ENCODE data around the gene TMEM14A. TPM values are rescaled to one million over a fixed set of nuclear protein-coding genes. Genes with fewer than 3 reads are reported as not detected.

TMEM14A gene
- total and polyA plus RNA-seq, 2 of the 8 experiments (the other 6 are each of a cell fraction or from before 2014, with no cell fraction given) = 11.1 to 11.2 TPM

DNA sequence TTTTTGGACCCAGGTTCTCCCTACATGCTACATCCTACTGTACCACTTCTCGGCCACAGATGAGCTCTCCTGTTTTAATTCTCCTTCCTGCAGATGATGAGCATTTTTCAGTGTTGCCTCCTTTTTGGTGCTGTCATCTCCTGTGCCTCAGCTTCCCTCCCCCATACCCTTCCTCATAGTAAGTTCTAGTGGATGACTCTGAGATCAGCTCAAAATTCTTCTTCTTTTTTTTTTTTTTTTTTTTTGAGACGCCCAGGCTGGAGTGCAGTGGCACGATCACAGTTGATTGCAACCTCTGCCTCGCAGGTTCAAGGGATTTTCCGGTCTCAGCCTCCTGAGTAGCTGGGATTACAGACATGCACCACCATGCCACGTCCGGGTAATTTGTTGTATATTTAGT, 3.8 kb downstream of the TMEM14A start:
- FAIRE-seq = no peak
- Histone ChIP-seq H3K4ac (replicated peaks; ENCODE audit: insufficient read length, low read depth, low read length) (no peak overlapping the region), H3K27me3 (replicated peaks in 1 of 4; ENCODE audit: control insufficient read depth in 3 of 4, extremely low read depth in 1 of 4, insufficient read depth in 3 of 4, low read length in 3 of 4) (peaks cover 0 to 3% (median 0%) of the 10 kb centered on the region in 4 experiments; a peak in 2 of 7 replicates), H2BK15ac (ENCODE audit: low read length) (no peak overlapping the region), H3K4me3 (ENCODE audit: extremely low read depth in 1 of 4, insufficient read depth in 2 of 4, low read depth in 3 of 4, low read length in 4 of 4) (no peak overlapping the region), H3K27ac (ENCODE audit: low read depth, low read length) (no peak overlapping the region), H2BK5ac (ENCODE audit: low read depth, low read length) (no peak overlapping the region), H3K4me1 (replicated peaks in 1 of 4; ENCODE audit: control insufficient read depth in 3 of 4, insufficient read depth in 4 of 4, low read length in 3 of 4) (peaks cover 0 to 10% (median 4%) of the 10 kb centered on the region in 4 experiments; a peak in 6 of 7 replicates), H3K23ac (ENCODE audit: insufficient read length) (no peak overlapping the region), H3K36me3 (ENCODE audit: control insufficient read depth in 2 of 4, insufficient read depth in 4 of 4, low read length in 3 of 4) (no peaks in the 10 kb centered on the region), H3K9ac (replicated peaks in 1 of 4; ENCODE audit: extremely low read depth in 1 of 4, low read depth in 3 of 4, low read length in 3 of 4) (no peak overlapping the region), H4K20me1 (replicated peaks in 1 of 2; ENCODE audit: control insufficient read depth in 1 of 2, insufficient read depth in 2 of 2, low read length in 2 of 2) (no peaks in the 10 kb centered on the region), H3K9me3 (ENCODE audit: insufficient read depth in 2 of 2, low read depth in 1 of 2, low read length in 1 of 2) (no peaks in the 10 kb centered on the region), H3K18ac (ENCODE audit: extremely low read depth, low read length) (no peak overlapping the region), H3K79me1 (ENCODE audit: low read depth, low read length) (no peaks in the 10 kb centered on the region; the same call in 1 of the 2 replicates), H2BK12ac (ENCODE audit: low read depth, low read length) (no peak overlapping the region), H3K4me2 (ENCODE audit: insufficient read depth in 1 of 2, low read depth in 2 of 2, low read length in 2 of 2) (no peak overlapping the region), H3K56ac (replicated peaks; ENCODE audit: insufficient read length, low read depth, low read length) (no peak overlapping the region), H3K79me2 (ENCODE audit: control insufficient read depth in 1 of 2, insufficient read depth in 2 of 2, low read length in 2 of 2) (no peaks in the 10 kb centered on the region), H4K8ac (ENCODE audit: extremely low read depth, insufficient read depth, low read length) (no peak overlapping the region), H2BK120ac (replicated peaks; ENCODE audit: low read depth, low read length) (no peak overlapping the region), H2AK5ac (ENCODE audit: low read depth, low read length) (no peak overlapping the region), H3K23me2 (ENCODE audit: low read depth, low read length) (0 out of 2 replicates have a peak, but pooled peaks cover 3% of the 10 kb centered on the region), H2AFZ (ENCODE audit: low read length) (no peak overlapping the region), H3K14ac (ENCODE audit: insufficient read length) (no peak overlapping the region), H2BK20ac (ENCODE audit: low read length) (no peak overlapping the region), H4K5ac (ENCODE audit: insufficient read length, low read depth, low read length) (no peak overlapping the region), H4K91ac (replicated peaks; ENCODE audit: insufficient read length, low read length) (no peak overlapping the region)
- no peak for DNase-seq (ENCODE audit: low read depth in 1 of 2, low spot score in 2 of 2)
- WGBS, 2 experiments (ENCODE audit: extremely low coverage in 1 of 2, insufficient coverage in 1 of 2, insufficient read length in 1 of 2, insufficient replicate concordance in 2 of 2, low coverage in 1 of 2, low lambda C conversion rate in 2 of 2, missing lambda C conversion rate in 1 of 2) = 70% methylated on average over 3 of the region's 7 CpGs; no CpG with 5 or more reads in 1 of the 2 experiments
- CTCF ChIA-PET (ENCODE audit: partially characterized antibody) = interaction anchor here (0.7 to 4.1 kb wide), 13 partner anchors 9 to 273 kb away, joined by 3 to 19 read pairs (median 4); no protein-coding TSS in a partner anchor
- POLR2A ChIA-PET (ENCODE audit: partially characterized antibody) = interaction anchor here (0.7 to 2.0 kb wide), 2 partner anchors 10 to 396 kb away, joined by 3 to 5 read pairs; no protein-coding TSS in a partner anchor
- TF ChIP-seq CHD2 (IDR thresholded peaks at IDR 0.05; ENCODE audit: low read length) (no peak), TAF7 (optimal IDR thresholded peaks at IDR 0.05; ENCODE audit: borderline replicate concordance, low read depth, low read length) (no peak), HDAC2 (IDR thresholded peaks at IDR 0.05; ENCODE audit: borderline replicate concordance in 1 of 2, low read depth in 2 of 2, low read length in 2 of 2) (no peak), SIRT6 (IDR thresholded peaks at IDR 0.05; ENCODE audit: low read length) (no peak), SUZ12 (IDR thresholded peaks at IDR 0.05; ENCODE audit: low read length) (no peak), TAF1 (IDR thresholded peaks at IDR 0.05; ENCODE audit: low read depth, low read length) (no peak), RBBP5 (IDR thresholded peaks at IDR 0.05; ENCODE audit: borderline replicate concordance, low read depth, low read length) (no peak), CHD1 (IDR thresholded peaks at IDR 0.05; ENCODE audit: low read depth, low read length) (no peak), TCF12 (IDR thresholded peaks at IDR 0.05; ENCODE audit: low read depth, low read length) (no peak), RAD21 (IDR thresholded peaks at IDR 0.05 in 1 of 2, conservative IDR thresholded peaks at IDR 0.05 in 1 of 2; ENCODE audit: low read depth in 2 of 2, low read length in 2 of 2) (no peak)
- TF ChIP-seq, protein P1, sequence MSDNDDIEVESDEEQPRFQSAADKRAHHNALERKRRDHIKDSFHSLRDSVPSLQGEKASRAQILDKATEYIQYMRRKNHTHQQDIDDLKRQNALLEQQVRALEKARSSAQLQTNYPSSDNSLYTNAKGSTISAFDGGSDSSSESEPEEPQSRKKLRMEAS (IDR thresholded peaks at IDR 0.05) = no peak
- TF ChIP-seq, protein P2, sequence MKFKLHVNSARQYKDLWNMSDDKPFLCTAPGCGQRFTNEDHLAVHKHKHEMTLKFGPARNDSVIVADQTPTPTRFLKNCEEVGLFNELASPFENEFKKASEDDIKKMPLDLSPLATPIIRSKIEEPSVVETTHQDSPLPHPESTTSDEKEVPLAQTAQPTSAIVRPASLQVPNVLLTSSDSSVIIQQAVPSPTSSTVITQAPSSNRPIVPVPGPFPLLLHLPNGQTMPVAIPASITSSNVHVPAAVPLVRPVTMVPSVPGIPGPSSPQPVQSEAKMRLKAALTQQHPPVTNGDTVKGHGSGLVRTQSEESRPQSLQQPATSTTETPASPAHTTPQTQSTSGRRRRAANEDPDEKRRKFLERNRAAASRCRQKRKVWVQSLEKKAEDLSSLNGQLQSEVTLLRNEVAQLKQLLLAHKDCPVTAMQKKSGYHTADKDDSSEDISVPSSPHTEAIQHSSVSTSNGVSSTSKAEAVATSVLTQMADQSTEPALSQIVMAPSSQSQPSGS (IDR thresholded peaks at IDR 0.05; ENCODE audit: low read length) = no peak
